Stimulated activated CD4-positive, alpha-beta T cell treated with anti-CD3 and anti-CD28 coated beads, Interleukin-1b, Interleukin-23, amount 100 ng/mL, for 4 hours (primary cell): ENCODE data around the gene LMBRD2.
"Not testable (repeated sequence)": the region's sequence is repeated elsewhere in the genome, so short reads cannot be mapped to it uniquely, and the experiment has no call there.

Source experiments
- DNase-seq, 2 donors: peaks; one replicate each; pipeline ENCODE4 v3.0.0-alpha.2; 2020; ENCODE audit warnings: low read depth in 2 of 2

LMBRD2 gene

DNA sequence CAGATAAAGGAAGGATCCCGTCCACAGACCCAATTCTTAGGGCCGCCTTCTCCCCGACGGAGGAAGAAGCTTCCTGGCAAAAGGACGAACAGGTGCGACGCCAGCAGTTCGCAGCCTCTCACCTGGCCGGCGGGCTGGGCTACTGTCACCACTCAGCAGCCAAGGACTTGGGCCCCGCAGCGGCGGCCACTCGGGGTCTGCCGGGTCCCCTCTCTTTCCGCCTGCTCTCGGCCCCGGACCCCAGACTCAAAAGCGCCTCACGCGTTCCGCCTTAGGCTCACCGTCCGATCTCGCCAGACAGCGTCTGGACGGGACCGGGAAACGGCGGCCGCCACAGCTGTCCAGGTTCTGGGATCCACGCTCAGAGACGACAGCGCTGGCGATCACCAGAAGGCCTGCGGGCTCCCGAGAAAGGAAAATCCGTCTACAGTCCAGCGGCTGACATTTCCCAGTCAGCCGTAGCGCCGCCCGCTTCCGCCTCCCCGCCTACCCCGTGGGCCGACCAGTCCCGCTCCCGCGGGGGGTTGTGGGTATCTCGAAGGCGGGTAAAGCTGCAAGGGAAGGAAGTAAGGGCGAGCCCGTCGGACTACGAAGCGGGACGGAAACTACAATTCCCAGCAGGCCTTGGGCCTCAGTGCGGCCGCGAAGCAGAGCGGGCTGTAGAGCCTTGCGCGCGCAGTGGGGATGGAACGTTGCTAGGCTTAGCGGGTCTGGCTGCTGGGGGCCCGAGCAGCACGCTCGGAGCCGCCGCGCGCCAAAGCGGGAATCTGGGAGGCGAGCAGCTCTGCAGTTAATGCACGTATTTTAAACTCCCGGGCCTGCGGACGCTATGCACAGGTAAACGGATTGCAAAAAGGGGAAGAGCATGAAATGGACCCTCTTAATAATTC, at the start of gene LMBRD2, which contains the start of gene SKP2:
Gene LMBRD2 (minus strand): TSS at position 454 of the 890 bp plus-strand sequence. CDS start 8,538 bp downstream, outside the sequence.
Gene SKP2 (plus strand): TSS at position 678 of the 890 bp plus-strand sequence. CDS start 152 bp downstream, at position 830.
- DNase-seq = peak; percentile 92 to 93

DNA sequence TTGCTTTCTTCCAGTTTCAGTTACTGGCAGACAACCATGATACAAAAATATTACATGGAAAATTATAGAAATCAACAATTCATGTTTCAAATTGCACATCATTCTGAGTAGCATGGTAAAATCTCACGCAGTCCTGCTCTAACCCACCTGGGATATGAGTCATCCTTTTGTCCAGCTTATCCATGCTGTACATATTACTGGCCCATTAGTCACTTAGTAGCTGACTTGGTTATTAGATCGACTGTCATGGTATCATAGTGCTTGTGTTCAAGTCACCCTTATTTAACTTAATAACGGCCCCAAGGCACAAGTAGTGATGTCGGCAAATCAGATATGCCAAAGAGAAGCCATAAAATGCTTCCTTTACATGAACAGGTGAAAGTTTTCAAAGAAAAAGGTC, 48.8 kb upstream of the LMBRD2 start:
- DNase-seq = no peak

DNA sequence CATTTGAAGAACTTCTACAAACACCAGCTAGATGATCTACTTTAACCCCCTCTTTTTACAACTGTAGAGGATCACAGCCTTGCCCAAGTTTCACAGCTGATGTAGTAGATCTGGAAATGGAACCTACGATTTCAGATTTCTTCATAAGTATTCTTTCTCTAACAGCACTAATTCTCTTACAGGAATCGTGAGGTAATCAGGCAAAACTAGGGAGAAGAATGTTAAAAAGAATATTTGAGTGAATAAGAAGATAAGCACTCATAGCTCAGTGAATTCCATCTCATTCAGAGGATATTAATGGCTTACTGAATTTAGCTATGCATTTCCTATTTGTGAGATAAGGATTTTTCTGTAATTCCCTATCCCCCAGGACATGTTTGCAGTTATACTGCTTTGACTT, 47.9 kb upstream of the LMBRD2 start:
- DNase-seq = no peak

DNA sequence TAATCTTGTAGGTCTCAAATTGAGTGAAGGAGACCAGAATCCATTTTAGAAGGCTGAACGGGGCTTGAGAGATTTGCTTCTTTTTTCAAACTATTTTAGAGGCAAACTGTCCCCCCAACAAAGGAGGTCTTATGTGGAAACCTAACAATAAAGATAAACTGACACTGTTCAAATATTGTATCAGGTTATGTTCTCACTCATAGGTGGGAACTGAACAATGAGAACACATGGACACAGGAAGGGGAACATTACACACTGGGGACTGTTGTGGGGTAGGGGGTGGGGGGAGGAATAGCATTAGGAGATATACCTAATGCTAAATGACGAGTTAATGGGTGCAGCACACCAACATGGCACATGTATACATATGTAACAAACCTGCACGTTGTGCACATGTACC, 47.1 kb upstream of the LMBRD2 start:
- not testable (repeated sequence) for DNase-seq

DNA sequence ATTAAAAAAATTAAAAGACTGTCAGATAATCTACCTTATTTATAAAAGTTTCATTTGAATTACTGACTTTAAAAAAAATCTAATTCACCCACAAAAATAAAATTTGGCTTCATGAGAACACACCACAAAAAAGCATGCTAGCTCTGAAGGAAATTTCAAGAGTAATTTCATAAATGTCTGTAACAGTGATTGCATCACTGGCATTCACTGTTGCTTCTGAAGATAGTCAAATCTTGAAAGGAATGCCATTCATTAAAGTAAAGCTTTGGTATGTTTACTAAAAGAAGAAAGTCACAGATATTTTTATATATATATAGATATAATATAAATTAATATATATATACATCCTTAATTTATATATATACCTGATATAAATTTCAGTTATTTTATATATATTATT, 46.6 kb upstream of the LMBRD2 start:
- no peak for DNase-seq

DNA sequence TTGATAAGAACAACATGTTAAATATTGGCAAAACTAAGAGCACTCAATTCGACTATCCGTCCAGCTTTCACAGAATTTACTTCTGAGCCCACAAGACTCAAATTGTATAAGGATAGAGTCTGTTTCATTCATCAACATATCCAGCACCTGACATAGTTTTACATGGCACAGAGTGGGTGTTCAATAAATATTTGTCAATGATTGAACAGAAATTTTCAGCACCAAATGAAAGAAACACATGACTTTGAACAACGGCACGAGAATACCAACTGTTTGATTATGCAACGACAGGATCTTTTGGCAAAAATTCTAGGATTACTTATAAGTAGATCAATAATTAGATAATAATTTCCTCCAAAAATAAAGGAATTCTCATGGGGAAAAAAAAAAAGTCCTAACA, 42.1 kb upstream of the LMBRD2 start:
- DNase-seq = no peak

DNA sequence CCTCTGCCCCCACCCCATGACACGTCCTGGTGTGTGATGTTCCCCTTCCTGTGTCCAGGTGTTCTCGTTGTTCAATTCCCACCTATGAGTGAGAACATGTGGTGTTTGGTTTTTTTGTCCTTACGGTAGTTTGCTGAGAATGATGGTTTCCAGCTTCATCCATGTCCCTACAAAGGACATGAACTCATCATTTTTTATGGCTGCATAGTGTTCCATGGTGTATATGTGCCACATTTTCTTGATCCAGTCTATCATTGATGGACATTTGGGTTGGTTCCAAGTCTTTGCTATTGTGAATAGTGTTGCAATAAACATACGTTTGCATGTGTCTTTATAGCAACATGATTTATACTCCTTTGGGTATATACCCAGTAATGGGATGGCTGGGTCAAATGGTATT, 32.7 kb upstream of the LMBRD2 start:
- not testable (repeated sequence) for DNase-seq

DNA sequence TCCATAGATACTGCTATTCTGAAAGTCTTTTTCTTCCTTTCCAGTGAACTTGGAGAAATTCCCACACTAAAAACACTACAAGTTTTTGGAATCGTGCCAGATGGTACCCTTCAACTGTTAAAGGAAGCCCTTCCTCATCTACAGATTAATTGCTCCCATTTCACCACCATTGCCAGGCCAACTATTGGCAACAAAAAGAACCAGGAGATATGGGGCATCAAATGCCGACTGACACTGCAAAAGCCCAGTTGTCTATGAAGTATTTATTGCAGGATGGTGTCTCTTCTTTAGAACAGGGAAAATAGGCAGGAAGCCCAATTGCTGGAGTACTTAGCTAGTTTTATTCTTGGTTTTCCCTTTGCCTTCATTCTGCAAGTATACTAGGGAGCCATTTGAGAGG, 30.1 kb upstream of the LMBRD2 start:
- DNase-seq = no peak

DNA sequence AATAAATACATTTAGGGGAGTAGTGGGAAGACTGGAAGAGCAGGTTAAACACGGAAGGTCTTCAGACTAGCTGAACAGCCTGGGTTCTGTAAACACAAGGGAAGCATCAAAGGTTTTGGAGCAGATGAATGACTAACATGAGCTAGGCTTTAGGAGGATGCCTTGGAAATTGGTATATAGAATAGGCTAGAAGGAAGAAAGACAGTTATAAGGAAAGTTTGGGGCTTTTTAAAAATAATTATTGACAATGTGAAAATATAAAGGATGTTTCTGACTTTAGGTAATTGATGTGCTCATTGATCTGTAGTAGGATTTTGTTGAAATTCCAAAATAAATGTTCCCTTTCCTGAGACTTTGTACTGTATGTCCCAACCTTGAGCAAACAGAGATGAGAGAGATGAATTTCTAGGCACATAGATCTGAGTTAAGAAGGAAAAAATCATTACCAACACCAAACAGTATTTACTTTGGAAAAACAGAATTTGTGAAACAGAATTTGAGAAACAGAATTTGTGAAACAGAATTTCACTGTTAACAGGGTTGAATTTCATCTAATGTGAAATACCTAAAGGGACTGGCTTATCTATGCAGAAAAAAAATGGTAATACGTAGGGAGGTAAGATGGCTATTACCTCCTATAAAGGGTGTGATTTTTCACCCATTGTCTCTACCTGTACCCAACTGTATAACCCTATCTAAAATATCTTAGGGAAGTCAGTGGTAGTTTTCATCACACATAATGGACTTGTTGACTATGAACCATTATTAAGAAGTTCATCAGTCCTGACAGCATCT, 29.1 kb upstream of the LMBRD2 start:
- DNase-seq = no peak

DNA sequence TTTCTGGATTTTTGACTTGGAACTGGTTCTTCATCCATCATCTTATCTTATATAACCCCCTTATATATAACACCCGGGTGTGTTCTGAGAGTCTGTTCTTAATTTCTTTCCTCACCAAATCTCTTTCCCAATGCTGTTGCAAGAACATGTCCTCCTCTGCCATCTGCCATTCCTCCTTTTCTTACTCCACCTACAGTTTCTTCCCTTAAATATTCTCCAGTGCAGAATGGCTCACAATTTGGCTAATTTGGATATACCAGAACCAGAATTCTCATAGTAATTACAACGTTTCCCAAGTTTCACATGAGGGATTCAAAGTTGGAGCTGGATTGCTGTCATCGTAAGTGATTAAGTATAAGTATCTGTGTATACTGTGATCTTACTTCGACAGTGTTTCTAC, 28.3 kb upstream of the LMBRD2 start:
- DNase-seq = no peak

DNA sequence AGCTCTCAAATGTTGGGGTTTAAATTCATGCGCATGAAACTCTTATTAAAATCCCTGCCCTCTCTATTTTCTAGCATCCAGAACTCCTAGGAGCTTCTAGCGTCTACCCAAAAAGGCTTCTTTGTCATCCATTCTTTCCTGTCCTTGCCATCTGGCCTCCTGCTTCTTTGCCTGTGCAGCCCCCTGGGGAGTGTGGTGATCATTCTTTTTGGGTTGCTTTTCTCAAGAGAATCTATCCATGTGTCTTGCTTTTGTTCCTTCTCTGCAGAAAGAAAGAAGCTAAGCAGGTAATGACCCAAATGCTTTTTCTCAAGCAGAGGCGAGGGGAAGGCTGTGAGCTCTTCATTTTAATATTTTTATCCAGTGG, 26.8 kb upstream of the LMBRD2 start:
- DNase-seq = no peak

DNA sequence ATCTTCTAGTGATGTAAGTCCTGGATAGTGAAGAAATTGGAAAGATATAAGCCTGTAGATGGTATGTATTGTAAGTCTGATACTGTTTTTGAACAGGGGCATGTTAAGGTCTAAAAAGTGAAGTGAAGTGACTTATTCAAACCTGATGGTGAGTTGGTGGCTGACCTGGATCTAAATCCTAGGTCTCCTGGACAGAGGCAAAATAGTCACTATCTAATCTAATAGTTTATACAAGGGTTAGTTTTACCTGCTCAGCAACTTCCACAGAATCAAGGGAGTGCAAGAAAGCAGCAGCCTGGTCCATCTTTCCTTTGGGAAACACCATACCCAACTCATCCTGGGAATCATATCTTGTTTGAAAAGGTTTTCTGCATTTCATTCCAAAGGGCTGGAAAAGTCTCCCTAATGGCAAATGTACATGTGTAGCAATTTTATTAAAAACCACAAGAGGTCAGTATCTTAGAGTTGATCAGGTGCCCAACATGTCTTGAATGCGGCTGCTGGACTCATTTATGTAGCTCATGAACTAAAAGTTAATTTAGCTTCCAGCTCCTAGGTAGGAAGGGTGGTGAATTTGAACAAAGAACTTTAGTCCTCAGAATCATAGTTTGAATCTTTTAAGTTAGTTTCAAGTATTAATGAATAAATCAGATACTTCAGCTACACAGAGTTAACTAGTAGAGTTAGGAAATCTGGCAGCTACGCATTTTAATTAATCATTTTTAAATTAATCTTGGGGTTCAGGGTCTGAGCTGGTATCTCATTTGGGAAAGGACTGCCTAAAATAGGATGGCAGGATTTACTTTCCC, 26.2 kb upstream of the LMBRD2 start:
- DNase-seq = no peak

DNA sequence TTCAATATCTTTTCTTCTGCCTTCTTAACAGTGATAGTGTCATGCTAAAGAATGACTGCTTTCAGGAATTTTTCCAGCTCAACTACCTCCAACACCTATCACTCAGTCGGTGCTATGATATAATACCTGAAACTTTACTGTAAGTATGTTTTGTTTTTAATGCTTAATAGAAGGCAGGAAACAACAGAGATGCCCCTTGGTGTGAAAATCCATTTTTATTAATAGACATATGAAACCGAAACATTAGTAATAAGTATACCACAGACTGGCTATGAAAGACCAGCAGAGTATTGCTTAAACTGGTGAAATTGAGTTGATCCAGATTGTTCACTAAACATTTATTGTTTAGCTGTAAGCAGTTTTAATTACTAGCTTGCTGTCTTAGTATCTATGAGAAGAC, 25.5 kb upstream of the LMBRD2 start:
- DNase-seq = no peak

DNA sequence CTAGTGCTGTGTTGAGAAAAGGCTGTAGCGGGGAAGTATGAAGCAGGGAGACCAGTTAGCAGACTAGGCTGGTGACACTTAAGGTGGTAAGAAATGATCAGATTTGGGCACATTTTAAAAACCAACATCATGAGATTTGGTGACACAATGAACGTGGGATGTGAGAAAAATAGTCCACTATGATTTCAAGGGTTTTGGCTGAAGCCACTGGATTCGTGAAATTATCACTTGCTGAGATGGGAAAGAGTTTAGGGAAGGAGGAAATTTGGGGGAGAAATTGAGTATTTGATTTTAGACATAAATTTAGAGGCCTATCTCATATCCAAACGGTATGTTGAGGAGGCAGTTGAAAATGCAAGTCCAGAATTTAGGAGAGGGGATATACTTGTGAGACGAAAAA, 23.4 kb upstream of the LMBRD2 start:
- DNase-seq = no peak

DNA sequence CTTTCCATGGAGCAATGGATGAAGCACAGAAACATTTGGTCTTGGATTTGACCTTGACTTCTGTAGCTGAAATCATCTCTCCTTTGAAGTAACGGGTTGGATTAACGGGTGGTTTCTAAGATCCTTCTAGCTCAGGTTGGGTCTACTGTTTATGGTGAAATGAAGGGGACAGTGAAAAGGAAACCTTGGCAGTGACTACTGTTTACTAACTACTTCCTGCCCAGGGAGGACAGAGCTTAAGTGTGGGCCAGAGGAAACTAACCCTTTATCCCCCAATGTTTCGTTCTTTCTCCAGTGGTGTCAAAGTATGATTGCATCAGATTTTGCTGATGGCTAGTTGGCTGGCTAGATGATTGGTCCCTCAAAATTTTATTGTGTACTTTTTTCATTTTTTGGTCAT, 22.4 kb upstream of the LMBRD2 start:
- DNase-seq = no peak

DNA sequence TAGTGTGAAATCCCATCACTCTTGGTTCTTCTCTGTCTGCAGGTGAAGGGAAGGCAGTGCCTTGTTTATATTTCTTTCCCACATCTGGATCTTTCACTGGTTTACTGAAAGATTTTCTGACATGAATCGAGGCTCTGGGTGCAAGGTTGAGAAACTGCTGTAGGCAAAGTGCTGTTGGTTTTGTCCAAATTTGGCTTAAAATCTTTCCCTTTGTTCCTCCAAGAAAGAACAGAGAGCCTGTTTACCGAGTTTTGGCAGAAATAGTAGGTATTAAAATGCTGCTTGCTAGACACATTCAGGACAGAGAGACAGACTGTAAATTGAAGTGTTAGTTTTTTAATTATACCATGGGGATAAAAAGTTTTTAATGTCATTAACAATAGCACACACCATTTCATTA, 21.7 kb upstream of the LMBRD2 start:
- no peak for DNase-seq

DNA sequence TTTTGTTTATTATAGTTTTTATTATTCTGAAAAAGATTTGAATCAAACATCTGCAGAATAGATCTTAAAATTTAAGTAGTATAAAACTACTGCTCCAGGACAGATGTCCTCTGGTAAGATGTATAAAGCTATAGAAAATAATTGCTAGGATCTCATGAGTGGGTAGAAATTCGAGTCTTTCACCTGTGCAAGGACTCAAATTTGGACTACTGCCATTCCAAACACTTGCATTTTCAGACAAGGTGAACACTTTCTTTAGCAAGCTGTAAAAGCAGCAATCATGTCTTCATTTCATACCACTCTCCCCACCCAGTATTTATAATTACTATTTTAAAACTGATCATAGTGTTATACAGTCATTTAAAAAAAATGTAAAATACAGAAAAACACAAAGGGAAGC, 20.9 kb upstream of the LMBRD2 start:
- no peak for DNase-seq

DNA sequence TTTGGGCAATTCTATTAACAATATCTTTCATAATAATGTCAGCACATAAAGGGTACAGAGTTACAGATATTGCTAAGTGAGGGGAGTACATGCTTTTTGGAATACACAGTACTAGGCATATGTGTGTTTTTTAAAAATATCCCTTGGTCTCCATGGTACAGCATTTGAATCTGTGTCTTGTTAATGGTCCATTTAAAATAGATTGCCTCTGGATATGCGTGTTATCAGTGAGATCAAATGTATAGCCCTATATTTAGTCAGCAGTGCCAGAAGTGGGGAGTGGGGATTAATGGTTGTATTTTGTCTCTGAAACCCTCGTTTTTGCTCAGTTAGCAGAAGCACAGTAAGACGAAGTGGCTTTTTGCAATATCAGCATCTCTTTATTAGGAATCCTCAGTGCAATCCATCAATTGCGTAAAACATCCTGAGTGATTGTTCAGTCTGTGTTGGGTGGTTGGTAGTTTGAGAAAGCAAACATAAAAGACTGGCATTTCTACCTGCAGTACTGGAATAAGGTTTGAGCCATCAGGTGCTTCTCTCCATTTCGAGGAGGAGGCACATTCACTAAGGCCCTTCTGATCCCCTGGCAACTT, 19.2 kb upstream of the LMBRD2 start:
- DNase-seq = no peak

DNA sequence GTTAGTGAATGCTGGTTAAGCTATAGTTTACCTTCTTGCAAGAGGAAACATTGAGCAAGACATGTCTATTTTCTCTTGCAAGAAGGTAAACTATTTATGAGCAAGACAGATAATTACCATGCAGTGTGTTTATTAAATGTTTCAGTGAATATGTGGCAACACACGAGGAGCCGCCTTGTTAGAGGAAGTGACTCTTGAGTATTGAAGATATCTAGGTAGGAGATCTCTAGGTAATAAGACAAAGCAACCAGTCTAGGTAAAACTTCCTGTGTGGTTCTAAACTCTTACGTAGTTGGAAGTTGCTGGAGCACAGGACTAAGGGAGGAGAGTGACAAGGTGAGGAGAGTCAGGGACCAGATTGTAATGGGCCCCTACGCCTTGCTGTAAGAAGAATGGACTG, 17.1 kb upstream of the LMBRD2 start:
- no peak for DNase-seq

DNA sequence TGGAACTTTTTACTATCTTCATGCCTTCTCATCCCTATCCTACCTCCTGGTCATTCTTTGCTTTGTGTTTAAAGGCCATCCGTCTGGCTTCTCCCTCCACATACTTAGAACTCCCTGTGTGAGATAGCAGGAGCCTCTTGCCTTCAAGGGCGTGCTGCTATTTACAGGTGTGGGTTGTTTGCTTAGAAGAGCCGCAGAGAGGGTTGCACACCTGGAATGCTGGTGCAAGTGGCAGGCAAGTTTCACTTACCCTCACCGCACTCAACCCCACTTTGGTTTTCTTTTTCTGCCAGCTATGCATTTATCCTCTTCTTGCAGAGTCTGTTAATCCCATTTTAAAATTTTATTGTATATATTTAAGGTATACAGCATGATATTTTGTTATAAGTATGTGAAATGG, 12.8 kb upstream of the LMBRD2 start:
- DNase-seq = no peak

DNA sequence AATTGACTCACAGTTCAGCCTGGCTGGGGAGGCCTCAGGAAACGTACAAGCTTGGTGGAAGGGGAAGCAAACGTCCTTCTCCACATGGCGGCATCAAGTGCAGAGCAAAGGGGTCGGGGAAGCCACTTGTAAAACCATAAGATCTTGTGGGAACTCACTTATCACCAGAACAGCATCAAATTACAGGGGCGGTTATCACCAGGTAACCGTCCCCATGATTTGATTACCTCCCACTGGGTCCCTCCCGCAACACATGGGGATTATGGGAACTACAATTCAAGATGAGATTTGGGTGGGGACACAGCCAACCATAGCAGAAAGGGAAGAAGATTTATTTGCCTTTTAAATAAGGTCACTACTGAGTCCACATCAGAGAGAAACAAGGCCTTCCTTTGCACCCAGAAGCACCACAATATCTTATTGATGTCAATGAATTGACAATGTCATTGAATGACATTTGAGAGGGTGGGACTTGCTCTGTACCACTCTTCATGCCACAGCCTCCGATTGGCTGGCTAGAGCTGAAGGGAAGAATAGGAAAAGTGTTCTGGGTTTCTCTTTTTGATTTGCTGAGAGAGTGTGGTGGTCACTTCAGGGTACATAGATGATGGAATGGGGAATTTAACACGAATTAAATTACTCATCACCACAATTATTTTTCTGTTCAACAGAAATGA, 11.3 kb upstream of the LMBRD2 start:
- no peak for DNase-seq
